HG03378 (cell line): Measurements from ENCODE around the gene SCYL1.

Experiments used
- ATAC-seq: cut with Tn5 transposase; IDR thresholded peaks from one replicate; pipeline ENCODE4 v1.9.1; 2021; ENCODE audit warnings: mild to moderate bottlenecking, moderate library complexity; ENCODE audit not compliant: unreplicated experiment

SCYL1 gene

DNA sequence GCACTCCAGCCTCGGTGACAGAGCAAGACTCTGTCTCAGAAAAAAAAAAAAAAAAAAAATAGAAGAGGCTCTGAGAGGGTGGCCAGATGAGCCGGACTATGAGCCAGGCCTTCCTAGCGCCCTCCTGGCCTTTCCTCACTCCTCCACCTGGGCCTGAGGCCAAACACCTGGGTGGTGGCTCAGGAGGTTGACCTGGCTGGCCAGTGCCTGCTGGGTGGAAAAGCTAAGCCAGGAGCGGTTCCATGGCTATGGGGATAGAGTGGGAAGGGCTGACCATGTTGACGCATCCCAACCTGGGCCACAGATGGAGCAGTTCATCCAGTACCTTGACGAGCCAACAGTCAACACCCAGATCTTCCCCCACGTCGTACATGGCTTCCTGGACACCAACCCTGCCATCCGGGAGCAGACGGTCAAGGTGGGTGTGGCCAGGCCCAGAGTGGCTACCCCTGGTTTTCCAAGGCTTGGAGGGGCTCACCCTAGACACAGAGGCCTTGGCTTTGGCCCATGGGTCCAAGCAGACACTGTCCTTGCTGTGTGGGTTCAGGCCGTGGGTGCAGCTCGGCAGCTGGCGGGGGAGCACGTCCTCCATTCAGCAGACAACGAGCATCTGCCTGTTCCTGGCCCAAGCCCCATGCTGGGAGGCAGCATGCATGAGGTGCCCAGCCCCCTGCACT lies 7.6 kb downstream of the SCYL1 start:
- no peak for ATAC-seq

DNA sequence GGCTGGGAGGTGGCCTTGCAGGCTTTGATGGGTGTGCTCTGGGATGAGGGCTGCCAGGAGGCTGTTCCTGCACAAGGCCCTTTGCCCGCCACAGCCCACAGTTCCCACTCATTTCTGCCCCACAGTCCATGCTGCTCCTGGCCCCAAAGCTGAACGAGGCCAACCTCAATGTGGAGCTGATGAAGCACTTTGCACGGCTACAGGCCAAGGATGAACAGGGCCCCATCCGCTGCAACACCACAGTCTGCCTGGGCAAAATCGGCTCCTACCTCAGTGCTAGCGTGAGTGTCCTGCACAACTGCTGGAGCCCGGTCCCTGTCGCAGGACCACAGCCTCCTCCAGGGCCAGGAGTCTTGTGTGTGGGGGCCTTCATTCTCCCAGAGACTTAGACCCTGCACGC lies 10.2 kb downstream of the SCYL1 start:
- no peak for ATAC-seq

DNA sequence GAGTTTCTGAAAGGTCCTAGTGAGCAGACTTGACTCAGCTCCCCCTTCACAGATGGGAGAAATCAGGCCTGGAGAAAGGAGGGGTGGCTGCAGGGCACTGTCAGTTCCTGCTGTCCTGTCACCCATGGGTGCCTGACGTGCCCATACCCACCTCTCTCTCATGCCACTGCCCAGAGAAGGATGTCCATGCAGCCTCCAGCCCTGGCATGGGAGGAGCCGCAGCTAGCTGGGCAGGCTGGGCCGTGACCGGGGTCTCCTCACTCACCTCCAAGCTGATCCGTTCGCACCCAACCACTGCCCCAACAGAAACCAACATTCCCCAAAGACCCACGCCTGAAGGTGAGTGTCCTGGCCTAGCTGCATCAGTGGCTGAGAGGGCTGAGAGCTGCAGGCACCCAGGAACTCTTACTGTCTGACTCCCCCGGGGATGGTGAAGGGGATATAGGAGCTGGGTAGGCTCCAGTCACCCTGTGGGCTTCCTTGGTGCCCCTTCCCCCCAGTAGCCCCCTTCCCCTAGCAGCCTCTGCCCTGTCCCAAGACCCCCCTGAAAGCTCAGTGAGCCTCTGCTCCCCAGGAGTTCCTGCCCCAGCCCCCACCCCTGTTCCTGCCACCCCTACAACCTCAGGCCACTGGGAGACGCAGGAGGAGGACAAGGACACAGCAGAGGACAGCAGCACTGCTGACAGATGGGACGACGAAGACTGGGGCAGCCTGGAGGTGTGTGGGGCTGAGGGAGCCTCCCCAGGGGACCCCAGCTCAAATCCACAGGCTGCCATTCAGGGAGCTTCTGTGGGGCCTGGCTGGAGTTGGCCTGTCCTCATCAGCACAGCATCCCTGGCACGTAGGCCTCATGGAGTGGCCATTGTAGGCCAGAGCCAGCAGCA lies 11.8 kb downstream of the SCYL1 start:
- no peak for ATAC-seq

DNA sequence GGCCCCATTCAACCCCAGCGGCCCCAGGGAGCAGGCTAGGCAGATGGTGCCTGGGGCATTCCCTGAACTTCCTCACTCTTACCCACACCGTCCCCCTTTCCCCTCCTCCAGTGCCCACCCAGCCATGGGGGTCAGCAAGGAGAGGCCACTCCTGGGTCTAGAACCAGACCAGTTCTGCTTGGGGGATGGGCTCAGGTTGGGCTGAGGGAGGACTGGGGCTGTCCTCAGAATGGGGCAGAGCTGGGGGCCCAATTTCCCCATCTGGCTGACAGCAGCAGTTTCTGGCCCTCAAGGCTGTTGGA lies 12.4 kb downstream of the SCYL1 start:
- no peak for ATAC-seq

DNA sequence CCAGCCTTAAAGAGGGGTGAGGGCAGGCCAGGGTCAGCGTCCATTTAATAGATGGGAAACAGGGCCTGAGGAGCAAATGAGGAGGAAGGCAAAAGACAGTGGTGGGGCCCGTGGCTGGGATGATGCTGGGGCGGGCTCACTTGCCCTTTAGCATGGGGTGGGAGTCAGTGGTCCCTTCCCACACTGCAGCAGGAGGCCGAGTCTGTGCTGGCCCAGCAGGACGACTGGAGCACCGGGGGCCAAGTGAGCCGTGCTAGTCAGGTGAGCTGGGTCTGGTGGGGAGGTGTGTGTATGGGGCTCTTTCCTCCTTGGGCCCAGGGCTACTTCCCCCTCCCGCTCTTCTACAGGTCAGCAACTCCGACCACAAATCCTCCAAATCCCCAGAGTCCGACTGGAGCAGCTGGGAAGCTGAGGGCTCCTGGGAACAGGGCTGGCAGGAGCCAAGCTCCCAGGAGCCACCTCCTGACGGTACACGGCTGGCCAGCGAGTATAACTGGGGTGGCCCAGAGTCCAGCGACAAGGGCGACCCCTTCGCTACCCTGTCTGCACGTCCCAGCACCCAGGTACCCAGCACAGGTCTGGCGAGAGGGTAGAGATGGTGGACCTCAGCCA lies 12.8 kb downstream of the SCYL1 start:
- ATAC-seq: no peak

DNA sequence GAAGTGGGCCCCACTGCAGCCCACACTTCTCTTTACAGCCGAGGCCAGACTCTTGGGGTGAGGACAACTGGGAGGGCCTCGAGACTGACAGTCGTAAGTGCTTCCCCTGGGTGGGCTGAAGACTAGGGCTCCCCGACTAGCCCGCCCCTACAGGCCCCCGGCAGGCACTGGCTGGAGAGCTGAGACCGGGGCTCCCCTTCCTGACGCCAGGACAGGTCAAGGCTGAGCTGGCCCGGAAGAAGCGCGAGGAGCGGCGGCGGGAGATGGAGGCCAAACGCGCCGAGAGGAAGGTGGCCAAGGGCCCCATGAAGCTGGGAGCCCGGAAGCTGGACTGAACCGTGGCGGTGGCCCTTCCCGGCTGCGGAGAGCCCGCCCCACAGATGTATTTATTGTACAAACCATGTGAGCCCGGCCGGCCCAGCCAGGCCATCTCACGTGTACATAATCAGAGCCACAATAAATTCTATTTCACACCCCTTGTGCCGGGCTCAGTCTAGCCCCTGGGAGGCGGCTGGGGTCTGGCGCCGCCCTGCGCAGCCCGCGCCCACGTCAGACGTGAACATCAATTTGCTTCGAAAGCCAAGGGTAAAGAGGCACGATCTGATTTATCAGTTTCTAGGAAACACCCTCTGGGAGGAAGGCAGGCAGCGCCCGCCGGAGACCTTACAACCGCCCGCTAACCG lies 13.5 kb downstream of the SCYL1 start:
- ATAC-seq: no peak

DNA sequence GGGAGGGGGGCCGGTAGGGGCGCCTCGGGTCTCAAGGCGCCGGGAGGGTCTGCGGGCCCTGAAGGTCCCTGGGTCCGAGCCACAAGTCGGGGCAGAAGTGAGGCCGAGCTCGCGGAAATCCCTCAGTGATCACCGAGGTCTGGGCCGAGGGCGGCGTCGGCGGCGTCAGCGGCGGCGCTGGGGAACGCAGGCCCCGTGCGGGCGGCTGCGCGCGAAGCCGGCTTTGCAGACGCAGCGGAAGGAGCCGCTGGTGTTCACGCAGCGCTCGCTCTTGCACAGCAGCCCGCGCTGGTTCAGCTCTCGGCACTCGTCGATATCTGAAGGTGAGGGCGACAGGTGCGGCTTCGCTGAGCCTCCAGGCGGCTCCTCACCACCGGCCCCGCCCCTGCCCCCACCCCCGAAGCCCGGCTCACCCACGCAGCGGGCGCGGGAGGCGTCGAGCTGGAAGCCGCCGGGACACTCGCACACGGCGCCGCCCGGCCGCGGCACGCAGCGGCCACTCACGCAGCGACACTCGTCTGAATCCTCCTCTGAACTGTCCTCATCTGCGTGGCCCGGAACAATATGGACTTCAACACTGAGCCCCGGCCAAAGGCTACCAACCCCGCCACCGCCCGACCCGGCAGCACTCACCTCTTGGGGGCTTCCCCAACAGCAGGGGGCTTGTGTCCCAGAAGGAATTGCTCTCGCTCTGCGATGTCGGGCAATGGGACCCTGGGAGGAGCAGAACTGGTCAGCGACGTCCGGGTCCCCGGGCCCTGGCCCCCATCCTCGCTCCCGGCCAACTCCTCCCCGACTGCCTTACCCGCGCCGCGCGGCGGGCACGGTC lies 14.2 kb downstream of the SCYL1 start:
- no peak for ATAC-seq

DNA sequence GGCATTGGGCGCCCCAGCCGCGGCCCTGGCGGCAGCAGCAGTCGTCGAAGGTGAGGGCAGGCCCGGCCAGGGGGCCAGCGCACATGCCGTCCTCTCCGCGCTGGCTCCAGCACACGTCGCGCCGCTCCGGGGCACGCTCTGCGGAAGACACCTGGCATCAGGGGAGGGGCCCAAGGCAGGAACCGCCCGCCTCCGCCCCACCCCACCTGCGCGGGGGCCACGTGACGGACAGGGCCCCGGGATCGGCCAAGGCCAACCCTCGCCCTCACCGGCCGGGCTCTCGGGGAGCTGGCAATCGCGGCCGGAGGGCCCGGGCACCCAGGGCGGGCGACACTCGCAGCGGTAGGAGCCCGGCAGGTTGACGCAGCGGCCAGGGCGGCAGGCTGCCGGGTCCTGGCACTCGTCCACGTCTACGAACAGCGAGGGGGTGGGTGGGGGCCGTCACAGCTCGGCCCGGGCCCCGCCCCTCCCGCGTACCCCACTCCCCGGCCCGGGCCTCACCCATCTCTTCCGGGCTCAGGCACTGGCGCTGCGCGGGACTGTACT lies 14.9 kb downstream of the SCYL1 start:
- peak; percentile 42 for ATAC-seq

DNA sequence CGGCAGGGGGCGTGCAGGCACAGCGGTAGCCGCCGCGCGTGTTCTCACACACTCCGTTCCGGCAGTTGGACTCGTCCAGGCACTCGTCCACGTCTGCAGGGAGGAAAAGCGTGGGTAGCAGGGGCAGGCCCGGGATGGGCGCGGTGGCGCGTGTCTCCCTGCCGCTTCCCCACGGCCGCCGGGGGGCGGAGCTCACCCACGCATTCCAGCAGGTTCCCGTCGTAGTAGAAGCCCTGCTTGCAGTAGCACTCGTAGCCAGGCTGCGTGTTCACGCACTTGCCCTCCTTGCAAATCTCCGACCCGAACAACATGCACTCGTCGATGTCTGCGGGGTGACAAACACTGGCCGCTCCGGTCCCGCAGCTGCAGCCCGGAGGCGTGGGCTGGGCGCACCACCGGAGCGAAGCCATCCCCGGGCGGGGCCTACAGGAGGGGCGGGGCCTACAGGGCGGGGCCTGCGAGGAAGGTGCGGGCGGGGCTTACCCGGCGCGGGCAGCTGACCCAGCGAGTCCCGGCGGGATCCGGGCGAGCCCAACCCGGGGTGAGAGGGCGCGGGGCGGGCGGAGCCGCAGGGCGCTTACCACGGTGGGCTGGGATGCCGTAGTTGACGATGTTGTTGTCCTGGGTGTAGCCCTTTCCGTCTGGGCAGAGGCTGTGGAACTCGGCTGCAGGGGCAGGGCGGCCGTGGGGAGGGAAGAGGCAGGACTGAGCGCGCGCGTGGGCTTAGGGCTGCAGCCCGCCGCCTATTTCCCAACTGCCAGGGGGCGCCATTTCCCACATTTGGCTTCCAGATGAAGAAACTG lies 15.6 kb downstream of the SCYL1 start:
- peak; percentile 40 for ATAC-seq

DNA sequence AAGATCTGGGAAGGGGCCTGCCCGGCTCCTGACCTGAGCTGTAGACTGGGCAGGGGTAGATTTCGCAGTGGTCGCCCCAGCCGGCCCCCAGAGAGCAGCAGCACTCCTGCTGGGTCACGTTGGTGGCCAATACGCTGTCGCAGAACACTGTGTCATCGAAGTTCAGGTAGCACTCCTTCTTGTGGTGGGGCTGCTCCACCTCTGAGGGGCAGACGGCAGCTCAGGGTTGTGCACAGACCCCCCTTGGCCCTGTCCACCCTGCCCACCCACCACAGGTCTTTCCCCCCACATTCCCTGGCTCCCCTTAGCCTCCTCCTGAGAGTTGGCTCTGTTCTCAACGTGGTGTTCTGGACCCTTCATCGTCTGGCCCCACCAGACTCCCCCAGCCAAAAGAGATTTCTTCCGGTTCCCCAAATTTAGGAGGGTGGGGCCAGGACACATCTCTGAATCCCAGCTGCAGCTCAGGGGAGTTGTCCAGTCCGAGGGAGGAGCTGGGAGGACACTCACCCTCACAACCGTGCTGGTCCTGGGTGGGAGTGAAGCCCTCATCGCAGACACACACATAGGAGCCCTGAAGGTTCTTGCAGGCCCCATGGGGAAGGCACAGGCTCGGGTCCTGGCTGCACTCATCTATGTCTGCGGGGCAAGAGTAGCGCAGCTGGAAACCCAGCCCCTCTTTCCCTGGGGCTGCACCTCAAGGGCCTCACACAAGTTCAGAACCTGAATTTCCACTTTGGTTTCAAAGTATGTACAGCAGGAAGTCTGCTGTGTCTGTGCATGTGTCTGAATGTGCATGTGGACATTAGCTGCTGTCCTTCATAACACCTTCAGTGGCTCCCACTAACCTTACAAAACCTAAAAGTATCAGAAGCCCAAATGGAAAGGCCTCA lies 16.5 kb downstream of the SCYL1 start:
- ATAC-seq: no peak

DNA sequence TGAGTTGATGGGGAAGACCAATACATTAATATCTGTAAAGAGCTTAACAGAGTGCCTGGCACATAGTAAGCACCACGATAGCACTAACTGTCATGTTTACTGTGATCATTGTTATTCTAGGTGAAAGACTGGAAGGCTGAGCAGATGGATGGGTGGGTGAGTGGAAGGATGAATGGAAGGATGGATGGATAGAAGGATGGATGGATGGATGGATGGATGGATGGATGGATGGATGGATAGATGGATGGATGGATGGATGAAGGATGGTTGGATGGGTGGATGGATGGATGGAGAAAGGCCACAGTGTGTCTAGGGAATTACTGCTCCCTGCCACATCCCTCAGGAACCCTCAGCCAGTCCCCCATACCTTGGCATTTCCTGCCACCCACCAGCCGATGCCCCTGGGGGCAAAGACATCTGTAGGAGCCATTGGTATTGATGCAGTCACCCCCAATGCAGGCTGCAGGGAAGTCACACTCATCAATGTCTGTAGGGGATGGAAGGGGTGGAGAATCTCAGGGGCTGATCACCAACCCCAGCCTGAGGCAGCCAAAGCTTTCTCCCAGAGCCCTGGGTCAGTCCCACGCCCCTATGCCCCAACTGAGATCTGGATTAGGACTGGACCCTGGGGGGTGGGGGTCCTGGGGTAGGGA lies 18.0 kb downstream of the SCYL1 start:
- ATAC-seq: no peak

DNA sequence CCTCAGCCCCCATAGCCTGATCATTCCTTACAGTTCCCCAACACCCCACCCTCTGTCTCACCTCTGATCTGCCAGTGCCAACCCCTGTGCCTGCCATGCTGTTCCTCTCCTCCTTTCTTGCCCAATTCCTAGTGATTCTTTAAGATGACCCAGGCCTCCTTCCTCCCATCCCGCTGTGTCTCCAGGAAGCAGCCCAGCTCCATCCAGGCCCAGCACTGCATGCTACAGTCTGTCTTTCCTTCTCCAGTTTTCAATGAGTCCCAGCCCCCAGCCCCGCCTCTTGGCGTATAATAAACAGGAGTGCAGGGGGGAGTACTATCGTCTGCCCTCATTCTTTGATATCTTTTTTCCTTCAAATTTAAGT lies 21.0 kb downstream of the SCYL1 start:
- no peak for ATAC-seq

DNA sequence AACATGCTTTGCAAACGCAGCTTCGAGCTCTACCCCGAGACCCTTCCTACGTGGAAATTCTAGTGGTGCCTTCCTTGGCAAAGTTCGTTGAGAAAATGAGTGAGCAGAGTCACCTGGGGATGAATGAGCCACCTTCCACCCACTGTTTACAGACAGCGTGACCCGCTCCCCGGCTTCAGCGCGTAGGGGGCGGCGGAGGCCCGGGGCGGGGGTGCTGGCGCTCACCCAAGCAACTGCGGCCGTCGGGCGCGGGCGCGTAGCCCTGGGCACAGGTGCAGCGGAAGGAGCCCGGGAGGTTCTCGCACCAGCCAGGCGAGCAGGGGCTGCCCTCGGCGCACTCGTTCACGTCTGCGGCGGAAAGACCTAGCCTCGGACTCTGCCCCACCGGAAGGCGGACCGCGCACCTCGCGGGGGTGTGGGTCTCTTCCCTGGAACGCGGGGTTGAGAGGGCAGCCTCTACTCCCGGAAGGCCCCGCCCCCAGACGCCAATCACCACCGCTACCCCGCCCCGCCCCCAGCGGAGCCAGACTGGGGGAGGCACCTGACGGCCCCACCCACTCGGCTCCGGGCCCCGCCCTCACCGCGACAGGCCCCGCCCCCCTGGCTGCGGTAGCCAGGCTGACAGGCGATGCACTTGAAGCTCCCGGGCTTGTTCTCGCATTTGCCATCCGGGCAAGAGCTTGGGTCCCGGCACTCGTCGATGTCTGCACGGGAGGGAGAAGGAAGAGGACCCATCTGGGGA lies 21.5 kb downstream of the SCYL1 start:
- peak; percentile 39 for ATAC-seq

DNA sequence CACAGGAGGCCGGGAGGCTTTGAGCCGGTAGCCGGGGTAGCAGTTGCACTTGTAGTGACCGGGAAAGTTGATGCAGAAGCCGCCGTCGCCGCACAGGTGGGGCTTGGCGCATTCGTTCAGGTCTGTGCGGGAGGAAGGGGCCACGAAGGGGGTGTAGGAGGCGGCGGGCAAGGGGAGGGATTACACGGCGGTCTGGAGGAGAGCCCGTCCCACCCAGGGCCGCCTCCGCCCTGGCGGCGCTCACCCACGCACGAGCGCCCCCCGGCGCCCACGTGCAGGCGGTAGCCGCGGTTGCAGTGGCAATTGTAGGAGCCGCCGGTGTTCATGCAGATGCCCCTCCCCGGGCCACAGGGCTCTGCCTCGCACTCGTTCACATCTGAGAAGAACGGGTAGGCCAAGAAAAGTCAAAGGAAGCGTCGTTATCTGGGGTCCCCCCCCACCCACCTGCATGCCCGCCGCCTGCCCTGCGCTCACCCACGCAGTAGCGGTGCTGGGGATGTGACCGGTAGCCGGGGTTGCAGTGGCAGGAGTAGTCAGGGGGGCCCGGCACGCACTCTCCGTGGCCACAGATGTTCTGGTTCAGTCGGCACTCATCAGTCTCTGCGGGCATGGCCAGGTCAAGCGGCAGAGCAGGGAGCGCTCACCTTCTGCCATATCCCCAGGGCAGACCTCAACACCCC lies 22.7 kb downstream of the SCYL1 start:
- no peak for ATAC-seq

DNA sequence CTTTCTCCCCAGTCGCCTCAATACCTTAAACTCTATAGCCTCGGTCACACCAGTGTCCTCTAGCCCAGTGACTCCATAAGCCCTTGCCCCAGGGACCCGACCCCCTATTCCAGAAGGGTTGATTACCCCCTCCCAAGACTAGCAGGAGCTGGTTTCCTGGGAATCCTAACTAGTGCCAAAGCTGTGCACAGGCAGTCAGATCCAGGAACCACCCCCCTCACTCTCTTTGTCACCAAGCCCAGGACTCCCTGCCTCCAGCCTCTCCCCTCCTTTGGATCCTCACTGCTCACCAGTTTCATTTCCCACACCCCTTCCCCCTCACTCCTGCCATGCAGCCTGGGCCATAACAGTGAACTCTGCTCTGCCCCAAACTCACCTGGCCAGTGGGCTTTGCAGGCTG lies 23.5 kb downstream of the SCYL1 start:
- ATAC-seq: no peak

DNA sequence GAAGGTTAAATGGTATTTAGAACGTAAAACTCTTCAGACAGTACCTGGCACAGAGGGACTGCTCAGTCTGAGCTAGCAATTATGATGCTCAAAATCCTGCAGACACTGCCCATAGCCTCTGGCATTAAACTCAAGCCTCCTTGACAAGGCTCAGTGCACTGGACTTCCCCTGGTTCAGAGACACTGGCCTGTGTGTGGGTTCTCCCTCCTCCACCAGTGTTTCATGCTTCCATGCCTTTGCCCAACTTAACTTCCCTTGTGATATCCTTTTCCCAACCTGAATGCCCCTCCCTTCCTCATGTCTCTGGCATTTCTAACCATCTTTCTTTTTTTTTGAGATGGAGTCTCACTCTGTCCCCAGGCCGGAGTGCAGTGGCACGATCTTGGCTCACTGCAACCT lies 24.2 kb downstream of the SCYL1 start:
- no peak for ATAC-seq
